ENCODE data around the gene BICRA. TPM values are rescaled to one million over a fixed set of nuclear protein-coding genes. Genes with fewer than 3 reads are reported as not detected.

The BICRA gene
- total and polyA plus RNA-seq, 9 of the 15 experiments (the other 6 are each of a cell fraction or from before 2014, with no cell fraction given): 0.01 to 8.8 (median 1.2) TPM

DNA sequence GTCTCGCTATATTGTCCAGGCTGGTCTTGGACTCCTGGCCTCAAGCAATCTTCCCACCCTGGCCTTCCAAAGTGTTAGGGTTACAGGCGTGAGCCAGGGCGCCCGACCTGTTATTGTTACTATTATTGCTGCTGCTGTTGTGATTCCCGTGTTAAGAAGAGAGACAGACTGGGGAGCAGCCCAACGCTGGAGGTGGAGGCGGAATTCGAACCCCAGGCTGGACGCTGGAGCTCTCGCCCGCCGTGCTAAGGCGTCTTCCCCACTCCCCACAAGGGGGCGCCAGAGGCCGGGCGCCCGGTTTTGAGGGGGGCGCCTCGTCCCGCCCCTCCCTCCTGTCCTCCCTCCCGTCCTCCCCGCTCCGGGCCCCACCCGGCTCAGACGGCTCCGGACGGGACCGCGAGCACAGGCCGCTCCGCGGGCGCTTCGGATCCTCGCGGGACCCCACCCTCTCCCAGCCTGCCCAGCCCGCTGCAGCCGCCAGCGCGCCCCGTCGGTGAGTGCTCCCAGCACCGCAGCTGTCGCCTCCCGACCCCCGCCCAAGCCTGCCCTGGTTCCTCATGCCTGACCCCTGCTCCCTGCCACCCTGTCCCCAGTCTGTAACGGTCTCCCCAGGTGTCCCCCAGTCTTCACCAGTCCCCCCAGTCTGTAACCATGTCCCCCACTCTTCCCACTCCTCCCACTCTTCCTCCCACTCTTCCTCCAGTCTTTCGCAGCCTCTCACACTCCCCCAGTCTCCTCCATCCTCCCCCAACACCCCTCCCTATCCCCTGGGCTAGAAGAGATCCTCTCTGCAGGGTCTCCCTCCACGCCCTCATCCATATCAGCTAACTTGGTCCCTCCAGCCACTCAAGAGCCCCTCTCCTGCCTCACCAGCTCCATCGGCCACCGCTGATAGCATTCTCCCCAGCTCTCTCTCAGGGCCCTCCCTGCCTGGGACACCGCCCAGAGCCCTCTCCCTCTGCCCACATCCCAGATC, 104.4 kb downstream of the BICRA start, which contains the start of gene EHD2 (continued):
- TF ChIP-seq, protein P1, sequence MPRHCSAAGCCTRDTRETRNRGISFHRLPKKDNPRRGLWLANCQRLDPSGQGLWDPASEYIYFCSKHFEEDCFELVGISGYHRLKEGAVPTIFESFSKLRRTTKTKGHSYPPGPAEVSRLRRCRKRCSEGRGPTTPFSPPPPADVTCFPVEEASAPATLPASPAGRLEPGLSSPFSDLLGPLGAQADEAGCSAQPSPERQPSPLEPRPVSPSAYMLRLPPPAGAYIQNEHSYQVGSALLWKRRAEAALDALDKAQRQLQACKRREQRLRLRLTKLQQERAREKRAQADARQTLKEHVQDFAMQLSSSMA (CRISPR knock-in tag; IDR thresholded peaks at IDR 0.05): no peak
- TF ChIP-seq TCFL5 (CRISPR knock-in tag; conservative IDR thresholded peaks at IDR 0.05) (no peak), NCOA1 (IDR thresholded peaks at IDR 0.05; ENCODE audit: low read depth) (no peak), GABPA (tag; conservative IDR thresholded peaks at IDR 0.05; ENCODE audit: low read depth) (no peak), PHB (CRISPR knock-in tag; IDR thresholded peaks at IDR 0.05) (no peak), SNRNP70 (optimal IDR thresholded peaks at IDR 0.05; ENCODE audit: low read depth, low read length) (no peak), ZSCAN32 (CRISPR knock-in tag; IDR thresholded peaks at IDR 0.05) (no peak), NFE2 (IDR thresholded peaks at IDR 0.05; ENCODE audit: low read depth) (no peak), U2AF2 (optimal IDR thresholded peaks at IDR 0.05; ENCODE audit: low read depth, low read length) (no peak), PHF21A (IDR thresholded peaks at IDR 0.05; ENCODE audit: borderline replicate concordance, low read depth) (0 out of 2 replicates have a peak, but pooled peaks have one; percentile 0), CTBP1 (IDR thresholded peaks at IDR 0.05; ENCODE audit: borderline replicate concordance) (peak; percentile 41; the same call in 1 of the 2 replicates), ZNF311 (CRISPR knock-in tag; IDR thresholded peaks at IDR 0.05) (no peak), POLR2AphosphoS5 (IDR thresholded peaks at IDR 0.05; ENCODE audit: control insufficient read depth, insufficient read depth, low read depth, low read length) (no peak), MYBL2 (IDR thresholded peaks at IDR 0.05; ENCODE audit: low read depth) (no peak), MYBL2 (CRISPR knock-in tag; IDR thresholded peaks at IDR 0.05; ENCODE audit: borderline replicate concordance) (no peak), ZNF79 (CRISPR knock-in tag; IDR thresholded peaks at IDR 0.05; ENCODE audit: low read depth) (no peak)
- TF ChIP-seq, protein P2, sequence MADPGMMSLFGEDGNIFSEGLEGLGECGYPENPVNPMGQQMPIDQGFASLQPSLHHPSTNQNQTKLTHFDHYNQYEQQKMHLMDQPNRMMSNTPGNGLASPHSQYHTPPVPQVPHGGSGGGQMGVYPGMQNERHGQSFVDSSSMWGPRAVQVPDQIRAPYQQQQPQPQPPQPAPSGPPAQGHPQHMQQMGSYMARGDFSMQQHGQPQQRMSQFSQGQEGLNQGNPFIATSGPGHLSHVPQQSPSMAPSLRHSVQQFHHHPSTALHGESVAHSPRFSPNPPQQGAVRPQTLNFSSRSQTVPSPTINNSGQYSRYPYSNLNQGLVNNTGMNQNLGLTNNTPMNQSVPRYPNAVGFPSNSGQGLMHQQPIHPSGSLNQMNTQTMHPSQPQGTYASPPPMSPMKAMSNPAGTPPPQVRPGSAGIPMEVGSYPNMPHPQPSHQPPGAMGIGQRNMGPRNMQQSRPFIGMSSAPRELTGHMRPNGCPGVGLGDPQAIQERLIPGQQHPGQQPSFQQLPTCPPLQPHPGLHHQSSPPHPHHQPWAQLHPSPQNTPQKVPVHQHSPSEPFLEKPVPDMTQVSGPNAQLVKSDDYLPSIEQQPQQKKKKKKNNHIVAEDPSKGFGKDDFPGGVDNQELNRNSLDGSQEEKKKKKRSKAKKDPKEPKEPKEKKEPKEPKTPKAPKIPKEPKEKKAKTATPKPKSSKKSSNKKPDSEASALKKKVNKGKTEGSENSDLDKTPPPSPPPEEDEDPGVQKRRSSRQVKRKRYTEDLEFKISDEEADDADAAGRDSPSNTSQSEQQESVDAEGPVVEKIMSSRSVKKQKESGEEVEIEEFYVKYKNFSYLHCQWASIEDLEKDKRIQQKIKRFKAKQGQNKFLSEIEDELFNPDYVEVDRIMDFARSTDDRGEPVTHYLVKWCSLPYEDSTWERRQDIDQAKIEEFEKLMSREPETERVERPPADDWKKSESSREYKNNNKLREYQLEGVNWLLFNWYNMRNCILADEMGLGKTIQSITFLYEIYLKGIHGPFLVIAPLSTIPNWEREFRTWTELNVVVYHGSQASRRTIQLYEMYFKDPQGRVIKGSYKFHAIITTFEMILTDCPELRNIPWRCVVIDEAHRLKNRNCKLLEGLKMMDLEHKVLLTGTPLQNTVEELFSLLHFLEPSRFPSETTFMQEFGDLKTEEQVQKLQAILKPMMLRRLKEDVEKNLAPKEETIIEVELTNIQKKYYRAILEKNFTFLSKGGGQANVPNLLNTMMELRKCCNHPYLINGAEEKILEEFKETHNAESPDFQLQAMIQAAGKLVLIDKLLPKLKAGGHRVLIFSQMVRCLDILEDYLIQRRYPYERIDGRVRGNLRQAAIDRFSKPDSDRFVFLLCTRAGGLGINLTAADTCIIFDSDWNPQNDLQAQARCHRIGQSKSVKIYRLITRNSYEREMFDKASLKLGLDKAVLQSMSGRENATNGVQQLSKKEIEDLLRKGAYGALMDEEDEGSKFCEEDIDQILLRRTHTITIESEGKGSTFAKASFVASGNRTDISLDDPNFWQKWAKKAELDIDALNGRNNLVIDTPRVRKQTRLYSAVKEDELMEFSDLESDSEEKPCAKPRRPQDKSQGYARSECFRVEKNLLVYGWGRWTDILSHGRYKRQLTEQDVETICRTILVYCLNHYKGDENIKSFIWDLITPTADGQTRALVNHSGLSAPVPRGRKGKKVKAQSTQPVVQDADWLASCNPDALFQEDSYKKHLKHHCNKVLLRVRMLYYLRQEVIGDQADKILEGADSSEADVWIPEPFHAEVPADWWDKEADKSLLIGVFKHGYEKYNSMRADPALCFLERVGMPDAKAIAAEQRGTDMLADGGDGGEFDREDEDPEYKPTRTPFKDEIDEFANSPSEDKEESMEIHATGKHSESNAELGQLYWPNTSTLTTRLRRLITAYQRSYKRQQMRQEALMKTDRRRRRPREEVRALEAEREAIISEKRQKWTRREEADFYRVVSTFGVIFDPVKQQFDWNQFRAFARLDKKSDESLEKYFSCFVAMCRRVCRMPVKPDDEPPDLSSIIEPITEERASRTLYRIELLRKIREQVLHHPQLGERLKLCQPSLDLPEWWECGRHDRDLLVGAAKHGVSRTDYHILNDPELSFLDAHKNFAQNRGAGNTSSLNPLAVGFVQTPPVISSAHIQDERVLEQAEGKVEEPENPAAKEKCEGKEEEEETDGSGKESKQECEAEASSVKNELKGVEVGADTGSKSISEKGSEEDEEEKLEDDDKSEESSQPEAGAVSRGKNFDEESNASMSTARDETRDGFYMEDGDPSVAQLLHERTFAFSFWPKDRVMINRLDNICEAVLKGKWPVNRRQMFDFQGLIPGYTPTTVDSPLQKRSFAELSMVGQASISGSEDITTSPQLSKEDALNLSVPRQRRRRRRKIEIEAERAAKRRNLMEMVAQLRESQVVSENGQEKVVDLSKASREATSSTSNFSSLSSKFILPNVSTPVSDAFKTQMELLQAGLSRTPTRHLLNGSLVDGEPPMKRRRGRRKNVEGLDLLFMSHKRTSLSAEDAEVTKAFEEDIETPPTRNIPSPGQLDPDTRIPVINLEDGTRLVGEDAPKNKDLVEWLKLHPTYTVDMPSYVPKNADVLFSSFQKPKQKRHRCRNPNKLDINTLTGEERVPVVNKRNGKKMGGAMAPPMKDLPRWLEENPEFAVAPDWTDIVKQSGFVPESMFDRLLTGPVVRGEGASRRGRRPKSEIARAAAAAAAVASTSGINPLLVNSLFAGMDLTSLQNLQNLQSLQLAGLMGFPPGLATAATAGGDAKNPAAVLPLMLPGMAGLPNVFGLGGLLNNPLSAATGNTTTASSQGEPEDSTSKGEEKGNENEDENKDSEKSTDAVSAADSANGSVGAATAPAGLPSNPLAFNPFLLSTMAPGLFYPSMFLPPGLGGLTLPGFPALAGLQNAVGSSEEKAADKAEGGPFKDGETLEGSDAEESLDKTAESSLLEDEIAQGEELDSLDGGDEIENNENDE (IDR thresholded peaks at IDR 0.05; ENCODE audit: low read depth, low read length): no peak

All from K562 (cell line).